ENCODE results near the gene MRPL10. TPM values are rescaled to one million over a fixed set of nuclear protein-coding genes. Genes with fewer than 3 reads are reported as not detected.
A peak's percentile ranks its signal among the peaks of the same experiment; 100 is the strongest.

Gene MRPL10
- total RNA-seq, result 26.5 and 31.0 TPM in 2 replicates
- 44.7 and 53.1 TPM in 2 replicates for polyA plus RNA-seq
- 38.5 and 40.2 TPM in 2 replicates for polyA plus RNA-seq (2012)
- polyA minus RNA-seq (ENCODE audit: low replicate concordance), result 58.3 and 103 TPM in 2 replicates

- peaks cover 18% of the 10 kb centered on the region for H3K79me2 ChIP-seq (ENCODE audit: control insufficient read depth, insufficient read depth, low read length)
- no peaks in the 10 kb centered on the region for H3K9me3 ChIP-seq (ENCODE audit: control insufficient read depth, insufficient read depth, low read depth, low read length)
- H4K20me1 ChIP-seq (ENCODE audit: control insufficient read depth, extremely low read depth, insufficient read depth, low read length), result no peaks in the 10 kb centered on the region
- H3K27ac ChIP-seq (ENCODE audit: insufficient read depth, low read length), result peak within 1 kb of the TSS; percentile 92
- peaks cover 9% of the 10 kb centered on the region for H3K36me3 ChIP-seq (ENCODE audit: control insufficient read depth, insufficient read depth, low read length)
- peak within 1 kb of the TSS; percentile 99 for H2AFZ ChIP-seq (ENCODE audit: low read length)
- peak; percentile 90 to 92 for DNase-seq (ENCODE audit: low read depth in 2 of 2)
- peak within 1 kb of the TSS; percentile 82 to 99 (median 97) for H3K4me3 ChIP-seq (replicated peaks in 1 of 4; ENCODE audit: control extremely low read depth in 1 of 4, insufficient read depth in 1 of 4, low read depth in 3 of 4, low read length in 4 of 4)
- peak within 1 kb of the TSS; percentile 96 for H3K4me2 ChIP-seq (ENCODE audit: extremely low read depth, insufficient read depth, low read length)
- TF ChIP-seq EZH2 (IDR thresholded peaks at IDR 0.05; ENCODE audit: low read length, missing control alignments) (no peak), CTCF (conservative IDR thresholded peaks at IDR 0.05 in 1 of 2, IDR thresholded peaks at IDR 0.05 in 1 of 2; ENCODE audit: low read depth in 1 of 2, low read length in 2 of 2) (peak; percentile 27 to 42)
- H3K9ac ChIP-seq (ENCODE audit: insufficient read depth, low read length), result peak within 1 kb of the TSS; percentile 91
- no peaks in the 10 kb centered on the region for H3K27me3 ChIP-seq (ENCODE audit: control insufficient read depth, insufficient read depth, low read length)
- H3K4me1 ChIP-seq (ENCODE audit: control insufficient read depth, extremely low read depth, insufficient read depth, low read length), result peaks cover 10% of the 10 kb centered on the region
Measured at GRCh38 chr17:47831003-47831933, at the start of gene MRPL10, which contains the start of gene LRRC46. Gene MRPL10, minus strand, starts transcription at chr17:47831541. Its CDS starts 30 bp downstream, at chr17:47831511. Gene LRRC46, plus strand, starts transcription at chr17:47831670. Its CDS starts 320 bp downstream, at chr17:47831990.

GRCh38 chr17:47879776-47880454 lies 48.6 kb upstream of the MRPL10 start:
- H3K79me2 ChIP-seq (ENCODE audit: control insufficient read depth, insufficient read depth, low read length), result no peaks in the 10 kb centered on the region
- no peaks in the 10 kb centered on the region for H3K36me3 ChIP-seq (ENCODE audit: control insufficient read depth, insufficient read depth, low read length)
- H3K9ac ChIP-seq (ENCODE audit: insufficient read depth, low read length), result no peak overlapping the region
- no peak overlapping the region for H3K4me3 ChIP-seq (replicated peaks in 1 of 4; ENCODE audit: control extremely low read depth in 1 of 4, insufficient read depth in 1 of 4, low read depth in 3 of 4, low read length in 4 of 4)
- no peaks in the 10 kb centered on the region for H4K20me1 ChIP-seq (ENCODE audit: control insufficient read depth, extremely low read depth, insufficient read depth, low read length)
- no peaks in the 10 kb centered on the region for H3K9me3 ChIP-seq (ENCODE audit: control insufficient read depth, insufficient read depth, low read depth, low read length)
- H2AFZ ChIP-seq (ENCODE audit: low read length), result no peak overlapping the region
- no peak overlapping the region for H3K27ac ChIP-seq (ENCODE audit: insufficient read depth, low read length)
- TF ChIP-seq EZH2 (IDR thresholded peaks at IDR 0.05; ENCODE audit: low read length, missing control alignments) (no peak), CTCF (conservative IDR thresholded peaks at IDR 0.05 in 1 of 2, IDR thresholded peaks at IDR 0.05 in 1 of 2; ENCODE audit: low read depth in 1 of 2, low read length in 2 of 2) (no peak)
- H3K4me2 ChIP-seq (ENCODE audit: extremely low read depth, insufficient read depth, low read length), result no peak overlapping the region
- H3K27me3 ChIP-seq (ENCODE audit: control insufficient read depth, insufficient read depth, low read length), result peaks cover 13% of the 10 kb centered on the region
- peaks cover 2% of the 10 kb centered on the region for H3K4me1 ChIP-seq (ENCODE audit: control insufficient read depth, extremely low read depth, insufficient read depth, low read length)
- DNase-seq (ENCODE audit: low read depth in 2 of 2), result no peak

Data from fibroblast of lung (primary cell).